Parathyroid adenoma (tissue), 2 donors: ENCODE measurements around the gene GOLGA5.

Source experiments
- H2AFZ ChIP-seq: fragments of 300-600 bp; sonication (generic); one replicate; pipeline ENCODE4 v1.7.0; 2017; ENCODE audit warnings: antibody characterized with exemption, mild to moderate bottlenecking
- H3K27ac ChIP-seq: fragments of 300-600 bp; sonication (generic); one replicate; pipeline ENCODE4 v1.7.0; 2017
- H3K27me3 ChIP-seq: fragments of 300-600 bp; sonication (generic); one replicate; pipeline ENCODE4 v1.7.0; 2017; ENCODE audit warnings: low read length; ENCODE audit not compliant: control insufficient read depth, insufficient read depth
- H3K36me3 ChIP-seq: fragments of 300-600 bp; sonication (generic); one replicate; pipeline ENCODE4 v1.7.0; 2017; ENCODE audit warnings: low read length; ENCODE audit not compliant: control insufficient read depth, insufficient read depth
- H3K4me1 ChIP-seq: fragments of 300-600 bp; sonication (generic); one replicate; pipeline ENCODE4 v1.7.0; 2017; ENCODE audit warnings: control low read depth
- H3K4me2 ChIP-seq: fragments of 300-600 bp; sonication (generic); one replicate; pipeline ENCODE4 v1.7.0; 2017; ENCODE audit warnings: low read length
- H3K4me3 ChIP-seq: fragments of 300-600 bp; sonication (generic); one replicate; pipeline ENCODE4 v1.7.0; 2017; ENCODE audit warnings: low read depth, low read length
- H3K79me2 ChIP-seq: fragments of 300-600 bp; sonication (generic); one replicate; pipeline ENCODE4 v1.7.0; 2017; ENCODE audit warnings: control low read depth
- H3K9ac ChIP-seq: fragments of 300-600 bp; sonication (generic); one replicate; pipeline ENCODE4 v1.7.0; 2017; ENCODE audit warnings: mild to moderate bottlenecking
- H3K9me3 ChIP-seq: fragments of 300-600 bp; sonication (generic); one replicate; pipeline ENCODE4 v1.7.0; 2017; ENCODE audit warnings: low read length; ENCODE audit not compliant: control insufficient read depth
- TF ChIP-seq, protein P1 (sequence below): fragments of 300-600 bp; sonication (generic); IDR thresholded peaks from one replicate; pipeline ENCODE4 v1.7.0; 2017; ENCODE audit warnings: antibody characterized with exemption, mild to moderate bottlenecking
- donor health status: primary hyperparathyroidism.

GOLGA5 gene

DNA sequence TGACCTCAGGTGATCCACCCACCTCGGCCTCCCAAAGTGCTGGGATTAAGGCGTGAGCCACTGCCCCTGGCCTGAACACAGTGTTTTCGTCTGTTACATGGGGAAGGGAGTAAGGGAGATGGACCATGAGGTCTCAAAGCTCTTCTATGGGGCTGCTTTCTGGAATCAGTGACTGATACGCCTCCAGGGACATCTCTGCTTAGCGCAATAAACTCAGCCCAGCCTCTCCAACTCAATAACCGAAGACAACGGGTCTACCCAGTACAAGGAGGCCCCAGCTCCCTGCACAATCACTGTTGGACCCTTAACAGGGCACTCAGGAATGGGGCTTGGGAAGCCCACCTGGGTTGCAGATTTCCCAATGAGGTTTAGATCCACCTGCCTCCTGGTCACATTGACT, 86.2 kb downstream of the GOLGA5 start:
- TF ChIP-seq, protein P1, sequence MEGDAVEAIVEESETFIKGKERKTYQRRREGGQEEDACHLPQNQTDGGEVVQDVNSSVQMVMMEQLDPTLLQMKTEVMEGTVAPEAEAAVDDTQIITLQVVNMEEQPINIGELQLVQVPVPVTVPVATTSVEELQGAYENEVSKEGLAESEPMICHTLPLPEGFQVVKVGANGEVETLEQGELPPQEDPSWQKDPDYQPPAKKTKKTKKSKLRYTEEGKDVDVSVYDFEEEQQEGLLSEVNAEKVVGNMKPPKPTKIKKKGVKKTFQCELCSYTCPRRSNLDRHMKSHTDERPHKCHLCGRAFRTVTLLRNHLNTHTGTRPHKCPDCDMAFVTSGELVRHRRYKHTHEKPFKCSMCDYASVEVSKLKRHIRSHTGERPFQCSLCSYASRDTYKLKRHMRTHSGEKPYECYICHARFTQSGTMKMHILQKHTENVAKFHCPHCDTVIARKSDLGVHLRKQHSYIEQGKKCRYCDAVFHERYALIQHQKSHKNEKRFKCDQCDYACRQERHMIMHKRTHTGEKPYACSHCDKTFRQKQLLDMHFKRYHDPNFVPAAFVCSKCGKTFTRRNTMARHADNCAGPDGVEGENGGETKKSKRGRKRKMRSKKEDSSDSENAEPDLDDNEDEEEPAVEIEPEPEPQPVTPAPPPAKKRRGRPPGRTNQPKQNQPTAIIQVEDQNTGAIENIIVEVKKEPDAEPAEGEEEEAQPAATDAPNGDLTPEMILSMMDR, result no peak
- Histone ChIP-seq H3K27me3 (no peaks in the 10 kb centered on the region), H3K27ac (no peak overlapping the region), H3K9me3 (no peaks in the 10 kb centered on the region), H3K36me3 (no peaks in the 10 kb centered on the region), H3K4me2 (no peak overlapping the region), H3K79me2 (no peaks in the 10 kb centered on the region), H3K9ac (no peak overlapping the region), H3K4me1 (peaks cover 4% of the 10 kb centered on the region), H2AFZ (peak overlapping the region; percentile 59), H3K4me3 (no peak overlapping the region)

DNA sequence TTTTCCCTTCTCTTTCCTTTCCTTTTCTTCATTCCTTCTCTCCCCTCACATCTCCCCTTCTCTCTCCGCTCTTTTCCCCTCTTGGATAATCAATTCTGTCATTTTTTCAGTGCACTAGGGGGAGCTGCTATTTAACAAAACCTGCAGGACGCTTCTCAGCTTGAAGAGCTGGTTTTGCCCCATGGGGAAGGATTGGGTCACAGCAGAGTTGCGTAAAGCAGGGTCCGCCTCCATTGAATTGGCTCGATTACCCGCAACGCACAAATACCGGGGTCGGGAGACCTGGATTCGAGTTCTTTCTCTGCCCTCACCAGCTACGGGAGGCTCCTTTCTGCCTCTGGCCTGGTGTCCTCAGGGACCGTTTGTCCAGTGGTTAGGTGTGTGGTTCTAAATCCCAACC, 86.7 kb downstream of the GOLGA5 start:
- no peaks in the 10 kb centered on the region for H3K27me3 ChIP-seq
- H3K79me2 ChIP-seq, result no peaks in the 10 kb centered on the region
- no peaks in the 10 kb centered on the region for H3K9me3 ChIP-seq
- H3K4me1 ChIP-seq, result peaks cover 8% of the 10 kb centered on the region
- H2AFZ ChIP-seq, result peak overlapping the region; percentile 59
- TF ChIP-seq, protein P1, result peak; percentile 76
- no peak overlapping the region for H3K9ac ChIP-seq
- H3K4me3 ChIP-seq, result no peak overlapping the region
- H3K36me3 ChIP-seq, result no peaks in the 10 kb centered on the region
- H3K4me2 ChIP-seq, result peak overlapping the region; percentile 11
- H3K27ac ChIP-seq, result peak overlapping the region; percentile 72

DNA sequence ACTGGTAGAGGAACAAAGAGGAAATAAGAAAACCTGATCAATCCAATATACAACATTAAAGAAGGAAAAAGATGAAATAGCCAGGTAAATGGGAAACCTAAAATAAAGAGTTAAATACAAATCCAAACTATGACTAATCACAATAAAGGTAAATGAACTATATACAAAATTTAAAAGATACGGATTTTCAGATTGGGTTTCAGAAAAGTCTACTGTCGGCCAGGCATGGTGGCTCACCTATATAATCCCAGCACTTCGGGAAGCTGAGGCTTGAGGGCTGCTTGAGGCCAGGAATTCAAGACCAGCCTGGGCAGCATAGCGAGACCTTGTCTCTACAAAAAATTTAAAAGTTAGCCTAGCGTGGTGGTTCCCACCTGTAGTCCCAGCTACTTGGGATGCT, 89.0 kb downstream of the GOLGA5 start:
- H3K4me1 ChIP-seq, result peaks cover 23% of the 10 kb centered on the region
- no peak overlapping the region for H3K4me3 ChIP-seq
- peak overlapping the region; percentile 100 for H3K27ac ChIP-seq
- peaks cover 5% of the 10 kb centered on the region for H3K79me2 ChIP-seq
- H2AFZ ChIP-seq, result no peak overlapping the region
- no peaks in the 10 kb centered on the region for H3K9me3 ChIP-seq
- no peak overlapping the region for H3K9ac ChIP-seq
- H3K4me2 ChIP-seq, result no peak overlapping the region
- no peaks in the 10 kb centered on the region for H3K27me3 ChIP-seq
- H3K36me3 ChIP-seq, result no peaks in the 10 kb centered on the region
- TF ChIP-seq, protein P1, result no peak

DNA sequence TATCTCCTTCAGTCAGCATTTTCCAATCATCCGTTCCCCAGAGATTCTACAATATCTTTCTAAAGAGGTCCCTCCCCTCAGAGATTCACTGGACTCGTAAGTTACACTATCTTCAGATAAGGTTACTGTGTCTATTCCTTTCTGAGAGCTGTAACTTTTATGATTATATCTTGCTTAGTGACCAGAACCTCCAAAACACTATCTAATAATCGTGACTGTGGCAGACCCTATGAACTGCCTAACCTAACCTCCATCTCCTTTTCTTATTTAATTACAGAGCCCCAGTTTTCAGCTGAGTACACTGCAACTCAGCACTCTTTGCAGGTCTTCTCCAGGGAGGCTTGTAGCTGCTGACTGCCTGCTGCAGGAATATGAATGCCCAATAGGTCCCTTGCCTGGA, 90.3 kb downstream of the GOLGA5 start:
- Histone ChIP-seq H3K27ac (peak overlapping the region; percentile 100), H3K4me3 (peak overlapping the region; percentile 1), H3K9ac (peak overlapping the region; percentile 55), H3K27me3 (no peaks in the 10 kb centered on the region), H2AFZ (no peak overlapping the region), H3K79me2 (peaks cover 16% of the 10 kb centered on the region), H3K4me1 (peaks cover 35% of the 10 kb centered on the region), H3K9me3 (no peaks in the 10 kb centered on the region), H3K36me3 (no peaks in the 10 kb centered on the region), H3K4me2 (peak overlapping the region; percentile 1)
- TF ChIP-seq, protein P1, result no peak

DNA sequence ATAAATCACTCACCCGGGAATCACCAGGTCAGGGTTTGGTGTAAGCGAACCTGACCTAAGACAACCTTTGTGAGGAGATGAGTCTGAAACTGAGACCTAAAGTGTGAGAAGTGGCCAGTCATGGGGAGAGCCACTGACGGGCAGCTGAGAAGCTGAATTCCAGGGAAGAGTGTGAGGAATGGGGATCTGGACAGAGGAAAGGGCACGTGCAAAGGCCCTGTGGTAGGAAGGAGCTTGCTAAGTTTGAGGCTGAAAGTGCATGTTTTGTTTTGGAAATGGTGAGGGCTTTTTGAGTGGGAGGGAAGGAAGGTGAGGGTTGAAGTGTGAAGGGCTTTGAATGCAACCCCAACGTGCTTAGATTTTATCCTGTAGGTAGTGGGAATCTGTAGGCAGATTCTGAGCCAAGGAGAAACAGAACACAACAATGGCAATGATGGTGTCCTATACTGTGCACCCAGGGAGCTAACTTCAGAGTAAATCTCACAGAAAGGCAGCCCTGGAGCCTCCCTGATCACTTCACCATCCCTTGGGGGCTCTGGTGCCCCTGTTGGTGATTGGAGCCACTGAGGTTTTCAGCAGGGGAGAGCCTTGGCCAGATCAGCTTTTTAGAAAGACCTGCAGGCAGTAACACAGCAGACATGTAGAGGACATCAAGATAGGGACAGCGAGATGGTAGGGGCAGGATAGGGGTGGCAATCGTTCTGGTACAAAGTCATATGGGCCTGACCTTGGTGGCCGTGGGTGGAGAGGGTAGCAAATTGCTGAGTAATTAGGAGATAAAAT, 91.4 kb downstream of the GOLGA5 start:
- Histone ChIP-seq H3K27ac (peak overlapping the region; percentile 100), H2AFZ (no peak overlapping the region), H3K79me2 (peaks cover 22% of the 10 kb centered on the region), H3K9ac (peak overlapping the region; percentile 55), H3K4me1 (peaks cover 40% of the 10 kb centered on the region), H3K4me3 (peak overlapping the region; percentile 24), H3K9me3 (no peaks in the 10 kb centered on the region), H3K36me3 (no peaks in the 10 kb centered on the region), H3K4me2 (peak overlapping the region; percentile 58), H3K27me3 (no peaks in the 10 kb centered on the region)
- TF ChIP-seq, protein P1, result peak; percentile 39
